Measurements from ENCODE around the gene AFAP1L2.

DNA sequence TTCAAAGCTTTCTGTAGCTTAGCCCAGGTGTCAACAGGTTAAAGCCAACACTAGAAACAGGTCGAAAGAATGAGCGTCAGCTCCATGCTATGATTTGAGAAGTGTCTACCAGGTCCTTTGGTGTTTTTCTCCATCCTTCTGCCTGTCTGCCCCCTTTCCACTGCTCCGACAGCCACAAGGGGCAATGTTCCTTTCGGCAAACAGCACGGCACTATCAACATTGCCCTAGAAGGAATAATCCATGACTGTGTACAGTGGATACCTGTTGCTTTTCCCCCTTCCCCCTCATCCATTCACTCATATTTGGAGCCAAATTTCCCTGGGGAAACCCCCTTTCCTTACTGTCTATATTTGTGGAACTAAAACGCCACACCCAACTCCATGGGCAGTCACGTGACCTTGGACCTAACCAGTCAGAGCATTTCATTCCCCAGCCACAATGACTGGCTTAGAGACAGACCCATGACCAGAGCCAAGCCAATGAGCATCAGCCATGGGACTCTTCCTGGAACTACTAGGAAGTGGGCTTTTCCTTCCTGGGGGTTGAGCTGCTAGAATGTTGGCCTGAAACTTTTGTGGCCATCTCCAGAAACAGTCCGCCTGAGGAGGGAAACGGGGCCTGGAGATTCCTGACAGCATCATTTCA lies 51.5 kb downstream of the AFAP1L2 start:
- no peak for TF ChIP-seq POLR2A (IDR thresholded peaks at IDR 0.05)
- TF ChIP-seq, protein P1, sequence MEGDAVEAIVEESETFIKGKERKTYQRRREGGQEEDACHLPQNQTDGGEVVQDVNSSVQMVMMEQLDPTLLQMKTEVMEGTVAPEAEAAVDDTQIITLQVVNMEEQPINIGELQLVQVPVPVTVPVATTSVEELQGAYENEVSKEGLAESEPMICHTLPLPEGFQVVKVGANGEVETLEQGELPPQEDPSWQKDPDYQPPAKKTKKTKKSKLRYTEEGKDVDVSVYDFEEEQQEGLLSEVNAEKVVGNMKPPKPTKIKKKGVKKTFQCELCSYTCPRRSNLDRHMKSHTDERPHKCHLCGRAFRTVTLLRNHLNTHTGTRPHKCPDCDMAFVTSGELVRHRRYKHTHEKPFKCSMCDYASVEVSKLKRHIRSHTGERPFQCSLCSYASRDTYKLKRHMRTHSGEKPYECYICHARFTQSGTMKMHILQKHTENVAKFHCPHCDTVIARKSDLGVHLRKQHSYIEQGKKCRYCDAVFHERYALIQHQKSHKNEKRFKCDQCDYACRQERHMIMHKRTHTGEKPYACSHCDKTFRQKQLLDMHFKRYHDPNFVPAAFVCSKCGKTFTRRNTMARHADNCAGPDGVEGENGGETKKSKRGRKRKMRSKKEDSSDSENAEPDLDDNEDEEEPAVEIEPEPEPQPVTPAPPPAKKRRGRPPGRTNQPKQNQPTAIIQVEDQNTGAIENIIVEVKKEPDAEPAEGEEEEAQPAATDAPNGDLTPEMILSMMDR (IDR thresholded peaks at IDR 0.05): no peak

Measured in Peyer's patch (tissue), 4 donors.